ENCODE results near the gene CARD9.

DNA sequence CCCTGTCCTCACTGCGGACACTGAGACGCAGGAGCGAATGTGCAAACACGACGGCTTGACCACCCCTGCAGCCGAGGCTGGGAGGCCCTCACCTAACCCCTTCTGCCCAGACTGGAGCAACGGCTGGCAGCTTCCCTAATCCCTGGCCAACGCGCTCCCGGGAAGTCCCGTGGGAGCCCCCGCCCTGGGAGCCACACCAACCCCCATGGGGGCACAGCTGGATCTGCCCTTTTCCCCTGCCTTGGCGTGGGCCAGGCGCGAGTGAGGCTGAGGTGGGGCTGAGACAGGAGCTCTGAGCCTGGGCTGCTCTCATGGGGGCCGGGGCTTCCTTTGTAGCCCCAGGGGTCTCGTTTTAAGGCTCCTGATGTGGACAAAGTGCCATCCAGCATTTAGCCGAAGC lies 5.3 kb downstream of the CARD9 start:
- TF ChIP-seq POLR2A (IDR thresholded peaks at IDR 0.05) (no peak), CTCF (IDR thresholded peaks at IDR 0.05) (no peak)
